H9 (cell line): Measurements from ENCODE around the gene WHRN. TPM values are rescaled to one million over a fixed set of nuclear protein-coding genes. Genes with fewer than 3 reads are reported as not detected.

Experiments used
- DNase-seq: peaks from one replicate; pipeline ENCODE4 v3.0.0-alpha.2; 2017
- H2AFZ ChIP-seq: one replicate; pipeline ENCODE4 v1.6.1; 2013; ENCODE audit warnings: mild to moderate bottlenecking, low read length, control low read depth, moderate library complexity
- H2AK5ac ChIP-seq: 2 replicates; pipeline ENCODE4 v1.6.1; 2013; ENCODE audit warnings: low read length, control low read depth, mixed read lengths; ENCODE audit not compliant: insufficient read length
- H2BK120ac ChIP-seq: one replicate; pipeline ENCODE4 v1.6.1; 2013; ENCODE audit warnings: low read depth, mild to moderate bottlenecking, low read length, control low read depth, inconsistent platforms; ENCODE audit not compliant: poor library complexity, severe bottlenecking
- H2BK12ac ChIP-seq: 2 replicates; pipeline ENCODE4 v1.6.1; 2013; ENCODE audit warnings: low read length, control low read depth, mixed read lengths, low read depth; ENCODE audit not compliant: insufficient read length
- H2BK15ac ChIP-seq: 2 replicates; pipeline ENCODE4 v1.6.1; 2013; ENCODE audit warnings: low read depth, low read length, control low read depth
- H2BK20ac ChIP-seq: one replicate; pipeline ENCODE4 v1.6.1; 2013; ENCODE audit warnings: low read depth, mild to moderate bottlenecking, low read length, control low read depth, inconsistent platforms; ENCODE audit not compliant: poor library complexity, severe bottlenecking
- H2BK5ac ChIP-seq: 2 replicates; pipeline ENCODE4 v1.6.1; 2013; ENCODE audit warnings: low read length, control low read depth, mixed read lengths; ENCODE audit not compliant: insufficient read length
- H3K14ac ChIP-seq: 2 replicates; pipeline ENCODE4 v1.6.1; 2013; ENCODE audit warnings: low read length, control low read depth; ENCODE audit not compliant: insufficient read depth
- H3K18ac ChIP-seq: 2 replicates; pipeline ENCODE4 v1.6.1; 2013; ENCODE audit warnings: low read depth, mild to moderate bottlenecking, mixed read lengths, low read length, control low read depth; ENCODE audit not compliant: insufficient read length
- H3K23ac ChIP-seq: 2 replicates; pipeline ENCODE4 v1.6.1; 2013; ENCODE audit warnings: low read length, control low read depth, mixed read lengths, low read depth; ENCODE audit not compliant: insufficient read length
- H3K23me2 ChIP-seq: 2 replicates; pipeline ENCODE4 v1.6.1; 2013; ENCODE audit warnings: low read depth, mild to moderate bottlenecking, mixed read lengths, low read length, control low read depth; ENCODE audit not compliant: insufficient read length, poor library complexity, severe bottlenecking
- H3K27ac ChIP-seq: 2 replicates; pipeline ENCODE4 v1.5.1; 2013; ENCODE audit warnings: low read length, control low read depth, mixed read lengths, low read depth; ENCODE audit not compliant: insufficient read length
- H3K27me3 ChIP-seq: 2 replicates; pipeline ENCODE4 v1.6.1; 2013; ENCODE audit warnings: low read length, control low read depth, inconsistent platforms; ENCODE audit not compliant: insufficient read depth
- H3K4ac ChIP-seq: 2 replicates; pipeline ENCODE4 v1.6.1; 2013; ENCODE audit warnings: low read depth, mild to moderate bottlenecking, control low read depth, inconsistent platforms, low read length, moderate library complexity
- H3K4me1 ChIP-seq: 2 replicates; pipeline ENCODE4 v1.6.1; 2013; ENCODE audit warnings: low read length, control low read depth, inconsistent platforms; ENCODE audit not compliant: insufficient read depth
- H3K4me2 ChIP-seq: 2 replicates; pipeline ENCODE4 v1.6.1; 2013; ENCODE audit warnings: low read length, control low read depth, mixed read lengths; ENCODE audit not compliant: insufficient read length, insufficient read depth
- H3K56ac ChIP-seq: 2 replicates; pipeline ENCODE4 v1.6.1; 2013; ENCODE audit warnings: low read depth, mild to moderate bottlenecking, mixed read lengths, low read length, control low read depth; ENCODE audit not compliant: insufficient read length
- H3K79me1 ChIP-seq: 2 replicates; pipeline ENCODE4 v1.6.1; 2013; ENCODE audit warnings: low read depth, mild to moderate bottlenecking, moderate library complexity, low read length, control low read depth, inconsistent platforms; ENCODE audit not compliant: insufficient read depth, poor library complexity, severe bottlenecking
- H3K79me2 ChIP-seq: 2 replicates; pipeline ENCODE4 v1.6.1; 2013; ENCODE audit warnings: low read length, control low read depth, inconsistent platforms; ENCODE audit not compliant: insufficient read depth
- H3K9ac ChIP-seq: 2 replicates; pipeline ENCODE4 v1.6.1; 2013; ENCODE audit warnings: low read length, control low read depth, mixed read lengths; ENCODE audit not compliant: insufficient read length; ENCODE audit errors: extremely low read depth
- H3K9me3 ChIP-seq: one replicate; pipeline ENCODE4 v1.6.1; 2013; ENCODE audit warnings: low read depth, low read length, inconsistent platforms; ENCODE audit not compliant: control insufficient read depth
- H3T11ph ChIP-seq: one replicate; pipeline ENCODE4 v1.6.1; 2013; ENCODE audit warnings: mild to moderate bottlenecking, low read length, control low read depth, inconsistent platforms
- H4K20me1 ChIP-seq: one replicate; pipeline ENCODE4 v1.6.1; 2013; ENCODE audit not compliant: control insufficient read depth, insufficient read length, insufficient read depth
- H4K5ac ChIP-seq: 2 replicates; pipeline ENCODE4 v1.6.1; 2013; ENCODE audit warnings: low read depth, mild to moderate bottlenecking, mixed read lengths, low read length, control low read depth; ENCODE audit not compliant: insufficient read length
- H4K8ac ChIP-seq: replicated peaks from 2 replicates; pipeline ENCODE4 v1.6.1; 2013; ENCODE audit warnings: low read length, control low read depth, mixed read lengths, low read depth; ENCODE audit not compliant: insufficient read length
- H4K91ac ChIP-seq: 2 replicates; pipeline ENCODE4 v1.6.1; 2013; ENCODE audit warnings: low read depth, mild to moderate bottlenecking, moderate library complexity, mixed read lengths, low read length, control low read depth; ENCODE audit not compliant: insufficient read length
- H3K27ac Mint-ChIP-seq, 3 experiments: 2 replicates in 2 of 3; 3 replicates in 1 of 3; pipeline ENCODE4 v1.8.0; 2020 to 2021; ENCODE audit warnings: mixed read lengths in 3 of 3, mild to moderate bottlenecking in 1 of 3, moderate library complexity in 1 of 3
- H3K27me3 Mint-ChIP-seq: 2 replicates; pipeline ENCODE4 v1.8.0; 2021; ENCODE audit warnings: low read depth, mild to moderate bottlenecking, moderate library complexity, mixed read lengths
- H3K36me3 Mint-ChIP-seq, 3 experiments: 2 replicates in 2 of 3; 3 replicates in 1 of 3; pipeline ENCODE4 v1.8.0; 2020 to 2021; ENCODE audit warnings: low read depth in 3 of 3, mixed read lengths in 3 of 3; ENCODE audit not compliant: insufficient read depth in 1 of 3
- H3K4me1 Mint-ChIP-seq, 2 experiments: 2 replicates each; pipeline ENCODE4 v1.8.0; 2020; ENCODE audit warnings: mixed read lengths in 2 of 2
- H3K4me3 Mint-ChIP-seq, 2 experiments: 2 replicates in 1 of 2; 3 replicates in 1 of 2; pipeline ENCODE4 v1.8.0; 2020 to 2021; ENCODE audit warnings: mild to moderate bottlenecking in 2 of 2, mixed read lengths in 2 of 2, moderate library complexity in 1 of 2
- H3K9me3 Mint-ChIP-seq, 2 experiments: 2 replicates in 1 of 2; 3 replicates in 1 of 2; pipeline ENCODE4 v1.8.0; 2020; ENCODE audit warnings: mild to moderate bottlenecking in 2 of 2, mixed read lengths in 2 of 2, moderate library complexity in 1 of 2
- CTCF ChIP-seq: fragments of 200-600 bp; sonication (generic); conservative IDR thresholded peaks from 3 replicates; pipeline ENCODE4 v1.8.0; 2021; ENCODE audit warnings: antibody characterized with exemption, mild to moderate bottlenecking
- WGBS: extraction: QIAGEN DNeasy Blood & Tissue Kit; methylation state at CpG from one replicate; pipeline ENCODE4 v1.1.7; 2013; ENCODE audit warnings: missing lambda C conversion rate, low lambda C conversion rate, mixed read lengths; ENCODE audit not compliant: insufficient read length; ENCODE audit errors: extremely low coverage; 5-methylcytosine and 5-hydroxymethylcytosine counted together
- total RNA-seq: library from RNA; stranded (reverse); gene quantifications from 2 replicates; pipeline ENCODE4 v1.2.1, GENCODE V29; 2021

WHRN gene
- total RNA-seq, 1 experiment from 2014 or later = 2.2 TPM

GRCh38 chr9:114484854-114485443 lies 20.3 kb downstream of the WHRN start:
- no peak for DNase-seq
- no peaks in the 10 kb centered on the region for H3K23me2 ChIP-seq
- H3K27ac ChIP-seq = no peak overlapping the region
- no peak overlapping the region for H4K5ac ChIP-seq
- no peak overlapping the region for H3K4ac ChIP-seq
- H3K9me3 ChIP-seq = no peaks in the 10 kb centered on the region
- no peak overlapping the region for H3K9ac ChIP-seq
- H2BK20ac ChIP-seq = no peak overlapping the region
- no peak overlapping the region for H3K4me3 Mint-ChIP-seq
- no peak overlapping the region for H3K23ac ChIP-seq
- no peaks in the 10 kb centered on the region for H3K79me2 ChIP-seq
- H4K20me1 ChIP-seq = no peaks in the 10 kb centered on the region
- H3T11ph ChIP-seq = no peak overlapping the region
- no peak overlapping the region for H3K4me2 ChIP-seq
- no peak overlapping the region for H2BK15ac ChIP-seq
- no peak overlapping the region for H2BK120ac ChIP-seq
- H2BK12ac ChIP-seq = no peak overlapping the region
- H4K8ac ChIP-seq = no peak overlapping the region
- H3K14ac ChIP-seq = no peak overlapping the region
- no CpG with 5 or more reads among the region's 8 CpGs for WGBS
- no peaks in the 10 kb centered on the region for H3K27me3 Mint-ChIP-seq
- H3K9me3 Mint-ChIP-seq = no peaks in the 10 kb centered on the region
- H4K91ac ChIP-seq = no peak overlapping the region
- no peak overlapping the region for H3K18ac ChIP-seq
- no peak overlapping the region; a peak in 1 of 7 replicates for H3K27ac Mint-ChIP-seq
- H3K56ac ChIP-seq = no peak overlapping the region
- no peak overlapping the region for H2AFZ ChIP-seq
- H3K4me1 Mint-ChIP-seq = peaks cover 6 to 17% of the 10 kb centered on the region in 2 experiments
- H2BK5ac ChIP-seq = no peak overlapping the region
- no peaks in the 10 kb centered on the region for H3K4me1 ChIP-seq
- no peaks in the 10 kb centered on the region for H3K79me1 ChIP-seq
- H2AK5ac ChIP-seq = no peak overlapping the region
- TF ChIP-seq CTCF = no peak
- H3K27me3 ChIP-seq = no peaks in the 10 kb centered on the region
- H3K36me3 Mint-ChIP-seq = 0 out of 7 replicates have a peak, but pooled peaks cover 0 to 2% (median 0%) of the 10 kb centered on the region in 3 experiments
